GM15510 (cell line): ENCODE results near the gene POFUT2.

ENCODE experiments used
- POLR2A ChIP-seq: IDR thresholded peaks from 3 replicates; pipeline ENCODE4 v1.6.1; 2011; ENCODE audit warnings: borderline replicate concordance; ENCODE audit not compliant: insufficient read length; ENCODE audit errors: extremely low read depth

POFUT2 gene

DNA sequence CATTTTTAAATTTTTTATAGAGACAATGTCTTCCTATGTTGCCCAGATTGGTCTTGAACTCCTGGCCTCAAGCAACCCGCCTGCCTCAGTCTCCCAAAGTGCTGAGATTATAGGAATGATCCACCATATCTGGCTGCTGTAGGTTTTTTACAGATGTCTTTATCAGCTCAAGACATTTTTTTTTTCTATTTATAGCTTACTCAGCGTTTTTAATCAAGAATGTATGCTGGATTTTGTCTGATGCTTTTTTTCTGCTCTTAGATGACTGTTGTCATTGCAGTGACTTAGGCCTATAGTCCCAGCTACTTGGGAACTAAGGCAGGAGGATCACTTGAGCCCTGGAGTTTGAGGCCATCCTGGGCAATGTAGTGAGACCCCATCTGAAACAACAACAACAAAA, 72.5 kb downstream of the POFUT2 start:
- no peak for TF ChIP-seq POLR2A
